Activated CD4-positive, alpha-beta T cell treated with anti-CD3 and anti-CD28 coated beads, Interleukin-2, amount 10 ng/mL, durations not matched to agents 24 days and 14 days (primary cell): ENCODE results near the gene TTC33. TPM values are rescaled to one million over a fixed set of nuclear protein-coding genes. Genes with fewer than 3 reads are reported as not detected.

Experiments used
- DNase-seq: peaks from one replicate; pipeline ENCODE4 v3.0.0; 2022
- H3K27ac Mint-ChIP-seq: one replicate; pipeline ENCODE4 v1.8.0; 2022; ENCODE audit warnings: mild to moderate bottlenecking, mixed read lengths
- H3K27me3 Mint-ChIP-seq: one replicate; pipeline ENCODE4 v1.8.0; 2022; ENCODE audit warnings: mixed read lengths
- H3K36me3 Mint-ChIP-seq: one replicate; pipeline ENCODE4 v1.8.0; 2022; ENCODE audit warnings: low read depth, mild to moderate bottlenecking, mixed read lengths
- H3K4me1 Mint-ChIP-seq: one replicate; pipeline ENCODE4 v1.8.0; 2021; ENCODE audit warnings: mixed read lengths
- H3K4me3 Mint-ChIP-seq: one replicate; pipeline ENCODE4 v1.8.0; 2022; ENCODE audit warnings: mild to moderate bottlenecking, moderate library complexity, mixed read lengths
- H3K9me3 Mint-ChIP-seq: one replicate; pipeline ENCODE4 v1.8.0; 2021; ENCODE audit warnings: mixed read lengths
- intact Hi-C: fragments of 100-400 bp; cut with micrococcal nuclease; formaldehyde crosslinking; loops from one replicate; pipeline ENCODE4 v1.15.1; 2023
- total RNA-seq: library from RNA; stranded (reverse); gene quantifications from 2 replicates; pipeline ENCODE4 v1.2.3, GENCODE V29; 2022

The TTC33 gene
- total RNA-seq, 1 donor from 2014 or later, result 22.7 TPM

- Mint-ChIP-seq H3K9me3 (peaks cover 3% of the 10 kb centered on the region), H3K27me3 (no peaks in the 10 kb centered on the region), H3K4me1 (peaks cover 51% of the 10 kb centered on the region), H3K4me3 (peak overlapping the region; percentile 99), H3K27ac (peak overlapping the region; percentile 70), H3K36me3 (peaks cover 34% of the 10 kb centered on the region)
- peak; percentile 77 for DNase-seq
- intact Hi-C loops, result loop anchor here (1.0 to 10.0 kb wide), 6 partner anchors 23 to 157 kb away; partner anchors contain the start of genes RPL37 and TTC33
Measured at GRCh38 chr5:40678026-40678425, 77.7 kb downstream of the TTC33 start.

- Mint-ChIP-seq H3K4me1 (peaks cover 57% of the 10 kb centered on the region), H3K9me3 (peaks cover 3% of the 10 kb centered on the region), H3K27ac (peak overlapping the region; percentile 88), H3K4me3 (peak overlapping the region; percentile 38), H3K27me3 (no peaks in the 10 kb centered on the region), H3K36me3 (peaks cover 28% of the 10 kb centered on the region)
- DNase-seq, result no peak
- intact Hi-C loops, result loop anchor here (5.0 to 10.0 kb wide), 3 partner anchors 35 to 75 kb away; no protein-coding TSS in a partner anchor
Measured at GRCh38 chr5:40677456-40677855, 78.3 kb downstream of the TTC33 start.

- Mint-ChIP-seq H3K4me3 (peak overlapping the region; percentile 38), H3K9me3 (peaks cover 3% of the 10 kb centered on the region), H3K36me3 (peaks cover 21% of the 10 kb centered on the region), H3K27me3 (no peaks in the 10 kb centered on the region), H3K4me1 (peaks cover 59% of the 10 kb centered on the region), H3K27ac (peak overlapping the region; percentile 88)
- intact Hi-C loops, result loop anchor here (5.0 to 10.0 kb wide), 3 partner anchors 34 to 74 kb away; no protein-coding TSS in a partner anchor
- DNase-seq, result peak; percentile 66
Measured at GRCh38 chr5:40676613-40677343, 79.0 kb downstream of the TTC33 start.

- H3K4me3 Mint-ChIP-seq, result peak overlapping the region; percentile 38
Measured at GRCh38 chr5:40675396-40676133, 80.2 kb downstream of the TTC33 start.

GRCh38 chr5:40674661-40675235 is 81.0 kb downstream of the TTC33 start:
- intact Hi-C loops, result loop anchor here (5.0 to 10.0 kb wide), 3 partner anchors 32 to 72 kb away; no protein-coding TSS in a partner anchor
- peak overlapping the region; percentile 32 for H3K4me3 Mint-ChIP-seq
- H3K36me3 Mint-ChIP-seq, result peaks cover 4% of the 10 kb centered on the region
- peak overlapping the region; percentile 58 for H3K27ac Mint-ChIP-seq
- H3K27me3 Mint-ChIP-seq, result no peaks in the 10 kb centered on the region
- H3K4me1 Mint-ChIP-seq, result peaks cover 64% of the 10 kb centered on the region
- H3K9me3 Mint-ChIP-seq, result peaks cover 3% of the 10 kb centered on the region
- no peak for DNase-seq

More at GRCh38 chr5:40675396-40676133, 80.2 kb downstream of the TTC33 start:
- H3K27me3 Mint-ChIP-seq, result no peaks in the 10 kb centered on the region
- intact Hi-C loops, result loop anchor here (5.0 to 10.0 kb wide), 3 partner anchors 33 to 73 kb away; no protein-coding TSS in a partner anchor
- peaks cover 59% of the 10 kb centered on the region for H3K4me1 Mint-ChIP-seq
- DNase-seq, result peak; percentile 80
- H3K36me3 Mint-ChIP-seq, result peaks cover 9% of the 10 kb centered on the region
- peaks cover 3% of the 10 kb centered on the region for H3K9me3 Mint-ChIP-seq
- H3K27ac Mint-ChIP-seq, result peak overlapping the region; percentile 88

- Mint-ChIP-seq H3K9me3 (peaks cover 3% of the 10 kb centered on the region), H3K4me3 (no peak overlapping the region), H3K27ac (peak overlapping the region; percentile 52), H3K4me1 (peaks cover 60% of the 10 kb centered on the region), H3K36me3 (peaks cover 1% of the 10 kb centered on the region), H3K27me3 (no peaks in the 10 kb centered on the region)
- intact Hi-C loops, result loop anchor here (10.0 kb wide), 1 partner anchor 48 kb away; no protein-coding TSS in a partner anchor
- peak; percentile 57 for DNase-seq
Measured at GRCh38 chr5:40672425-40672824, 83.3 kb downstream of the TTC33 start.

- H3K27me3 Mint-ChIP-seq, result no peaks in the 10 kb centered on the region
- no peak overlapping the region for H3K4me3 Mint-ChIP-seq
- H3K27ac Mint-ChIP-seq, result no peak overlapping the region
- intact Hi-C loops, result loop anchor here (10.0 kb wide), 1 partner anchor 45 kb away; no protein-coding TSS in a partner anchor
- H3K9me3 Mint-ChIP-seq, result no peaks in the 10 kb centered on the region
- peaks cover 39% of the 10 kb centered on the region for H3K4me1 Mint-ChIP-seq
- peaks cover 1% of the 10 kb centered on the region for H3K36me3 Mint-ChIP-seq
- DNase-seq, result peak; percentile 10
Measured at GRCh38 chr5:40669606-40670390, 86.0 kb downstream of the TTC33 start.

- peaks cover 16% of the 10 kb centered on the region for H3K4me1 Mint-ChIP-seq
- no peaks in the 10 kb centered on the region for H3K9me3 Mint-ChIP-seq
- no peak for DNase-seq
- H3K36me3 Mint-ChIP-seq, result no peaks in the 10 kb centered on the region
- no peaks in the 10 kb centered on the region for H3K27me3 Mint-ChIP-seq
- no peak overlapping the region for H3K4me3 Mint-ChIP-seq
- intact Hi-C loops, result no loop called here
- H3K27ac Mint-ChIP-seq, result no peak overlapping the region
Measured at GRCh38 chr5:40667161-40667663, 88.5 kb downstream of the TTC33 start.

GRCh38 chr5:40666657-40667056 is 89.1 kb downstream of the TTC33 start:
- H3K27me3 Mint-ChIP-seq, result no peaks in the 10 kb centered on the region

GRCh38 chr5:40665635-40666298 is 90.0 kb downstream of the TTC33 start:
- Mint-ChIP-seq H3K27me3 (no peaks in the 10 kb centered on the region), H3K27ac (no peak overlapping the region), H3K36me3 (no peaks in the 10 kb centered on the region), H3K9me3 (no peaks in the 10 kb centered on the region), H3K4me3 (no peak overlapping the region), H3K4me1 (peaks cover 16% of the 10 kb centered on the region)
- no peak for DNase-seq
- intact Hi-C loops, result no loop called here

More at GRCh38 chr5:40666657-40667056, 89.1 kb downstream of the TTC33 start:
- no peak overlapping the region for H3K4me3 Mint-ChIP-seq
- intact Hi-C loops, result no loop called here
- DNase-seq, result no peak
- no peak overlapping the region for H3K27ac Mint-ChIP-seq
- no peaks in the 10 kb centered on the region for H3K9me3 Mint-ChIP-seq
- H3K4me1 Mint-ChIP-seq, result peaks cover 16% of the 10 kb centered on the region
- H3K36me3 Mint-ChIP-seq, result no peaks in the 10 kb centered on the region

GRCh38 chr5:40660751-40661150 is 95.0 kb downstream of the TTC33 start:
- Mint-ChIP-seq H3K4me1 (peaks cover 22% of the 10 kb centered on the region), H3K27me3 (no peaks in the 10 kb centered on the region), H3K36me3 (peaks cover 2% of the 10 kb centered on the region), H3K4me3 (no peak overlapping the region), H3K27ac (no peak overlapping the region), H3K9me3 (peaks cover 14% of the 10 kb centered on the region)
- DNase-seq, result no peak
- intact Hi-C loops, result no loop called here

- Mint-ChIP-seq H3K36me3 (peaks cover 2% of the 10 kb centered on the region), H3K27ac (no peak overlapping the region), H3K4me1 (peaks cover 59% of the 10 kb centered on the region), H3K27me3 (no peaks in the 10 kb centered on the region), H3K4me3 (no peak overlapping the region), H3K9me3 (peaks cover 14% of the 10 kb centered on the region)
- DNase-seq, result no peak
- intact Hi-C loops, result no loop called here
Measured at GRCh38 chr5:40656766-40657165, 99.0 kb downstream of the TTC33 start.
